Astrocyte (in vitro differentiated cells and primary cell): ENCODE measurements around the gene UST. TPM values are rescaled to one million over a fixed set of nuclear protein-coding genes. Genes with fewer than 3 reads are reported as not detected.

Source experiments
- DNase-seq: peaks from one replicate; pipeline ENCODE4 v3.0.0-alpha.2; 2010; ENCODE audit warnings: low read depth
- FAIRE-seq: peaks from 2 replicates; lab custom pipeline; 2011; peaks lifted over from hg19 to GRCh38; lab: Jason Lieb, UNC
- H2AFZ ChIP-seq: 2 replicates; pipeline ENCODE4 v1.6.0; 2012; ENCODE audit warnings: low read depth, low read length, inconsistent platforms
- H3K27ac ChIP-seq: 2 replicates; pipeline ENCODE4 v1.5.1; 2011; ENCODE audit warnings: low read depth, low read length, inconsistent platforms
- H3K27me3 ChIP-seq: 2 replicates; pipeline ENCODE4 v1.6.0; 2011; ENCODE audit warnings: low read length, inconsistent platforms; ENCODE audit not compliant: insufficient read depth
- H3K36me3 ChIP-seq: 2 replicates; pipeline ENCODE4 v1.5.1; 2011; ENCODE audit warnings: low read length, inconsistent platforms; ENCODE audit not compliant: insufficient read depth
- H3K4me1 ChIP-seq: 2 replicates; pipeline ENCODE4 v1.5.1; 2011; ENCODE audit warnings: low read length, inconsistent platforms; ENCODE audit not compliant: insufficient read depth
- H3K4me2 ChIP-seq: 2 replicates; pipeline ENCODE4 v1.6.0; 2012; ENCODE audit warnings: low read length, inconsistent platforms
- H3K4me3 ChIP-seq: 2 replicates; pipeline ENCODE4 v1.5.1; 2011; ENCODE audit warnings: low read depth, mild to moderate bottlenecking, low read length, inconsistent platforms; ENCODE audit not compliant: insufficient read depth
- H3K79me2 ChIP-seq: 2 replicates; pipeline ENCODE4 v1.6.0; 2012; ENCODE audit warnings: mild to moderate bottlenecking, low read length, inconsistent platforms; ENCODE audit not compliant: insufficient read depth
- H3K9ac ChIP-seq: 2 replicates; pipeline ENCODE4 v1.6.0; 2012; ENCODE audit warnings: mild to moderate bottlenecking, low read length, inconsistent platforms
- H3K9me3 ChIP-seq: 2 replicates; pipeline ENCODE4 v1.5.1; 2012; ENCODE audit warnings: low read depth, mild to moderate bottlenecking, low read length, inconsistent platforms; ENCODE audit not compliant: insufficient read depth
- H4K20me1 ChIP-seq: 2 replicates; pipeline ENCODE4 v1.6.0; 2012; ENCODE audit warnings: low read length, inconsistent platforms; ENCODE audit not compliant: insufficient read depth
- H3K27ac Mint-ChIP-seq: one replicate; pipeline ENCODE4 v1.8.0; 2021; ENCODE audit warnings: mild to moderate bottlenecking, mixed read lengths; ENCODE audit not compliant: unreplicated experiment
- H3K27me3 Mint-ChIP-seq: one replicate; pipeline ENCODE4 v1.8.0; 2021; ENCODE audit warnings: low read depth, mixed read lengths; ENCODE audit not compliant: unreplicated experiment
- H3K36me3 Mint-ChIP-seq: one replicate; pipeline ENCODE4 v1.8.0; 2021; ENCODE audit warnings: low read depth, mixed read lengths; ENCODE audit not compliant: unreplicated experiment
- H3K4me1 Mint-ChIP-seq: one replicate; pipeline ENCODE4 v1.8.0; 2021; ENCODE audit warnings: low read depth, mixed read lengths; ENCODE audit not compliant: unreplicated experiment
- H3K4me3 Mint-ChIP-seq: one replicate; pipeline ENCODE4 v1.8.0; 2021; ENCODE audit warnings: mild to moderate bottlenecking, moderate library complexity, mixed read lengths; ENCODE audit not compliant: unreplicated experiment
- H3K9me3 Mint-ChIP-seq: one replicate; pipeline ENCODE4 v1.8.0; 2021; ENCODE audit warnings: mild to moderate bottlenecking, mixed read lengths; ENCODE audit not compliant: unreplicated experiment
- CTCF ChIP-seq: IDR thresholded peaks from 2 replicates; pipeline ENCODE4 v1.5.1; 2011; ENCODE audit warnings: low read depth, mild to moderate bottlenecking, inconsistent platforms, low read length, moderate library complexity; ENCODE audit not compliant: insufficient read depth
- EZH2 ChIP-seq: IDR thresholded peaks from 2 replicates; pipeline ENCODE4 v1.6.1; 2012; ENCODE audit warnings: mild to moderate bottlenecking, low read length, inconsistent platforms; ENCODE audit not compliant: insufficient read depth
- total RNA-seq: library from RNA; stranded (reverse); gene quantifications from 2 replicates; pipeline ENCODE4 v1.2.1, GENCODE V29; 2021

Gene UST
- total RNA-seq, 1 donor from 2014 or later: 15.3 TPM

- Histone ChIP-seq H3K9ac (no peak overlapping the region), H3K4me2 (no peak overlapping the region), H3K4me1 (no peaks in the 10 kb centered on the region), H3K27me3 (no peaks in the 10 kb centered on the region), H3K27ac (no peak overlapping the region), H3K9me3 (no peaks in the 10 kb centered on the region), H3K4me3 (no peak overlapping the region), H3K36me3 (no peaks in the 10 kb centered on the region), H2AFZ (no peak overlapping the region), H3K79me2 (no peaks in the 10 kb centered on the region), H4K20me1 (no peaks in the 10 kb centered on the region)
- no peak for DNase-seq
- Mint-ChIP-seq H3K27me3 (no peaks in the 10 kb centered on the region), H3K36me3 (peaks cover 12% of the 10 kb centered on the region), H3K9me3 (peaks cover 5% of the 10 kb centered on the region), H3K4me1 (no peaks in the 10 kb centered on the region), H3K4me3 (no peak overlapping the region), H3K27ac (no peak overlapping the region)
- TF ChIP-seq CTCF: no peak
- no peak for TF ChIP-seq EZH2
- no peak for FAIRE-seq
These were observed 158.4 kb downstream of the UST start for GRCh38 chr6:148904896-148905870.

- H4K20me1 ChIP-seq: no peaks in the 10 kb centered on the region
- no peaks in the 10 kb centered on the region for H3K27me3 ChIP-seq
- no peak overlapping the region for H3K27ac ChIP-seq
- peaks cover 7% of the 10 kb centered on the region for H3K36me3 Mint-ChIP-seq
- no peak for FAIRE-seq
- H3K4me2 ChIP-seq: no peak overlapping the region
- peaks cover 2% of the 10 kb centered on the region for H3K9me3 Mint-ChIP-seq
- H3K4me1 ChIP-seq: no peaks in the 10 kb centered on the region
- DNase-seq: no peak
- TF ChIP-seq EZH2 (no peak), CTCF (no peak)
- H3K4me1 Mint-ChIP-seq: no peaks in the 10 kb centered on the region
- no peak overlapping the region for H3K4me3 Mint-ChIP-seq
- H3K4me3 ChIP-seq: no peak overlapping the region
- H3K9me3 ChIP-seq: no peaks in the 10 kb centered on the region
- no peak overlapping the region for H3K27ac Mint-ChIP-seq
- H3K9ac ChIP-seq: no peak overlapping the region
- no peaks in the 10 kb centered on the region for H3K79me2 ChIP-seq
- H3K36me3 ChIP-seq: no peaks in the 10 kb centered on the region
- no peaks in the 10 kb centered on the region for H3K27me3 Mint-ChIP-seq
- H2AFZ ChIP-seq: no peak overlapping the region
These were observed 159.1 kb downstream of the UST start for GRCh38 chr6:148905901-148906300.

- DNase-seq (no peak), FAIRE-seq (no peak)
These were observed 159.6 kb downstream of the UST start for GRCh38 chr6:148906386-148906785.

More at GRCh38 chr6:148906386-148906785, 159.6 kb downstream of the UST start:
- Mint-ChIP-seq H3K4me3 (no peak overlapping the region), H3K27ac (no peak overlapping the region), H3K27me3 (no peaks in the 10 kb centered on the region), H3K9me3 (no peaks in the 10 kb centered on the region), H3K36me3 (peaks cover 5% of the 10 kb centered on the region), H3K4me1 (no peaks in the 10 kb centered on the region)
- H4K20me1 ChIP-seq: no peaks in the 10 kb centered on the region
- H3K36me3 ChIP-seq: no peaks in the 10 kb centered on the region
- H3K79me2 ChIP-seq: no peaks in the 10 kb centered on the region
- H3K9ac ChIP-seq: no peak overlapping the region
- no peak overlapping the region for H3K27ac ChIP-seq
- H3K9me3 ChIP-seq: no peaks in the 10 kb centered on the region
- no peak overlapping the region for H3K4me3 ChIP-seq
- H3K4me1 ChIP-seq: no peaks in the 10 kb centered on the region
- no peak overlapping the region for H2AFZ ChIP-seq
- no peak overlapping the region for H3K4me2 ChIP-seq
- no peak for TF ChIP-seq EZH2
- TF ChIP-seq CTCF: no peak
- no peaks in the 10 kb centered on the region for H3K27me3 ChIP-seq
